ENCODE results near the gene ABO. TPM values are rescaled to one million over a fixed set of nuclear protein-coding genes. Genes with fewer than 3 reads are reported as not detected.

ABO gene
- total and polyA plus RNA-seq, 10 of the 15 experiments (the other 5 are each of a cell fraction or from before 2014, with no cell fraction given): 0.10 TPM; not detected in 9

- TF ChIP-seq E2F8 (IDR thresholded peaks at IDR 0.05; ENCODE audit: low read depth, partially characterized antibody): no peak
- no peak for TF ChIP-seq STAT3 (IDR thresholded peaks at IDR 0.05; ENCODE audit: low read depth, low read length)
- TF ChIP-seq CREB1 (IDR thresholded peaks at IDR 0.05; ENCODE audit: low read depth): no peak
- TF ChIP-seq BMI1 (IDR thresholded peaks at IDR 0.05; ENCODE audit: borderline replicate concordance): no peak
- no peak for TF ChIP-seq CBX5 (IDR thresholded peaks at IDR 0.05; ENCODE audit: low read depth)
- no peak for TF ChIP-seq NFIC (IDR thresholded peaks at IDR 0.05; ENCODE audit: low read depth, low read length)
- TF ChIP-seq, protein P1, sequence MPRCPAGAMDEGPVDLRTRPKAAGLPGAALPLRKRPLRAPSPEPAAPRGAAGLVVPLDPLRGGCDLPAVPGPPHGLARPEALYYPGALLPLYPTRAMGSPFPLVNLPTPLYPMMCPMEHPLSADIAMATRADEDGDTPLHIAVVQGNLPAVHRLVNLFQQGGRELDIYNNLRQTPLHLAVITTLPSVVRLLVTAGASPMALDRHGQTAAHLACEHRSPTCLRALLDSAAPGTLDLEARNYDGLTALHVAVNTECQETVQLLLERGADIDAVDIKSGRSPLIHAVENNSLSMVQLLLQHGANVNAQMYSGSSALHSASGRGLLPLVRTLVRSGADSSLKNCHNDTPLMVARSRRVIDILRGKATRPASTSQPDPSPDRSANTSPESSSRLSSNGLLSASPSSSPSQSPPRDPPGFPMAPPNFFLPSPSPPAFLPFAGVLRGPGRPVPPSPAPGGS (IDR thresholded peaks at IDR 0.05; ENCODE audit: borderline replicate concordance, insufficient read depth, low read depth, low read length, poor library complexity, severe bottlenecking): no peak
- TF ChIP-seq, protein P2, sequence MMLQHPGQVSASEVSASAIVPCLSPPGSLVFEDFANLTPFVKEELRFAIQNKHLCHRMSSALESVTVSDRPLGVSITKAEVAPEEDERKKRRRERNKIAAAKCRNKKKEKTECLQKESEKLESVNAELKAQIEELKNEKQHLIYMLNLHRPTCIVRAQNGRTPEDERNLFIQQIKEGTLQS (IDR thresholded peaks at IDR 0.05; ENCODE audit: borderline replicate concordance, extremely low read depth, low read depth, low read length): no peak
Measured at GRCh38 chr9:133263557-133263956, 11.4 kb downstream of the ABO start (continued).

GRCh38 chr9:133262226-133262625 is 12.8 kb downstream of the ABO start:
- Histone ChIP-seq H2AFZ (ENCODE audit: control insufficient read depth, low read depth, low read length) (no peak overlapping the region), H3K79me2 (ENCODE audit: control insufficient read depth, insufficient read depth, low read length) (no peaks in the 10 kb centered on the region), H3K4me1 (ENCODE audit: control insufficient read depth, insufficient read depth, low read length) (no peaks in the 10 kb centered on the region), H3K27ac (ENCODE audit: control insufficient read depth, insufficient read depth) (no peak overlapping the region), H3K36me3 (ENCODE audit: control insufficient read depth in 2 of 2, insufficient read depth in 2 of 2, low read length in 1 of 2) (no peaks in the 10 kb centered on the region), H4K20me1 (ENCODE audit: control insufficient read depth, insufficient read depth) (no peaks in the 10 kb centered on the region), H3K27me3 (replicated peaks in 1 of 2; ENCODE audit: control insufficient read depth in 2 of 2, insufficient read depth in 2 of 2, low read length in 1 of 2) (no peaks in the 10 kb centered on the region; a peak in 1 of 4 replicates), H3K4me3 (no peak overlapping the region), H3K4me2 (ENCODE audit: control insufficient read depth, insufficient read depth) (no peak overlapping the region), H3K9me3 (replicated peaks; ENCODE audit: control insufficient read depth, insufficient read depth, low read length) (no peaks in the 10 kb centered on the region), H3K9ac (ENCODE audit: control insufficient read depth, insufficient read depth, low read length) (no peak overlapping the region)
- CTCF ChIA-PET: no interaction called here
- ATAC-seq: no peak
- FAIRE-seq: no peak
- in situ Hi-C loops (cut with MboI): no loop called here
- DNase-seq (ENCODE audit: low read depth, low spot score): no peak
- RAD21 ChIA-PET (ENCODE audit: unreplicated experiment): no interaction called here
- WGBS (ENCODE audit: insufficient coverage, insufficient replicate concordance, low lambda C conversion rate, missing lambda C conversion rate): 35% methylated on average over 11 of the region's 11 CpGs
- POLR2A ChIA-PET: no interaction called here
- SMC1A ChIA-PET (ENCODE audit: uncharacterized antibody, unreplicated experiment): no interaction called here
- BruUV-seq (replicated peaks): no TSS peak
- intact Hi-C loops (cut with micrococcal nuclease; ENCODE audit: unreplicated experiment): no loop called here
- TF ChIP-seq POLR2A (IDR thresholded peaks at IDR 0.05; ENCODE audit: low read depth, low read length) (no peak), SREBF1 (IDR thresholded peaks at IDR 0.05; ENCODE audit: low read length) (no peak), SRF (IDR thresholded peaks at IDR 0.05; ENCODE audit: low read depth in 2 of 2, low read length in 2 of 2) (no peak), JUNB (IDR thresholded peaks at IDR 0.05) (no peak), PAX5 (IDR thresholded peaks at IDR 0.05; ENCODE audit: borderline replicate concordance, low read depth, low read length) (no peak), BACH1 (IDR thresholded peaks at IDR 0.05; ENCODE audit: borderline replicate concordance) (no peak), CHD2 (IDR thresholded peaks at IDR 0.05; ENCODE audit: borderline replicate concordance, low read depth, low read length) (no peak), ZSCAN29 (IDR thresholded peaks at IDR 0.05) (no peak), MTA2 (IDR thresholded peaks at IDR 0.05; ENCODE audit: low read depth) (no peak)
- TF ChIP-seq, protein P3, sequence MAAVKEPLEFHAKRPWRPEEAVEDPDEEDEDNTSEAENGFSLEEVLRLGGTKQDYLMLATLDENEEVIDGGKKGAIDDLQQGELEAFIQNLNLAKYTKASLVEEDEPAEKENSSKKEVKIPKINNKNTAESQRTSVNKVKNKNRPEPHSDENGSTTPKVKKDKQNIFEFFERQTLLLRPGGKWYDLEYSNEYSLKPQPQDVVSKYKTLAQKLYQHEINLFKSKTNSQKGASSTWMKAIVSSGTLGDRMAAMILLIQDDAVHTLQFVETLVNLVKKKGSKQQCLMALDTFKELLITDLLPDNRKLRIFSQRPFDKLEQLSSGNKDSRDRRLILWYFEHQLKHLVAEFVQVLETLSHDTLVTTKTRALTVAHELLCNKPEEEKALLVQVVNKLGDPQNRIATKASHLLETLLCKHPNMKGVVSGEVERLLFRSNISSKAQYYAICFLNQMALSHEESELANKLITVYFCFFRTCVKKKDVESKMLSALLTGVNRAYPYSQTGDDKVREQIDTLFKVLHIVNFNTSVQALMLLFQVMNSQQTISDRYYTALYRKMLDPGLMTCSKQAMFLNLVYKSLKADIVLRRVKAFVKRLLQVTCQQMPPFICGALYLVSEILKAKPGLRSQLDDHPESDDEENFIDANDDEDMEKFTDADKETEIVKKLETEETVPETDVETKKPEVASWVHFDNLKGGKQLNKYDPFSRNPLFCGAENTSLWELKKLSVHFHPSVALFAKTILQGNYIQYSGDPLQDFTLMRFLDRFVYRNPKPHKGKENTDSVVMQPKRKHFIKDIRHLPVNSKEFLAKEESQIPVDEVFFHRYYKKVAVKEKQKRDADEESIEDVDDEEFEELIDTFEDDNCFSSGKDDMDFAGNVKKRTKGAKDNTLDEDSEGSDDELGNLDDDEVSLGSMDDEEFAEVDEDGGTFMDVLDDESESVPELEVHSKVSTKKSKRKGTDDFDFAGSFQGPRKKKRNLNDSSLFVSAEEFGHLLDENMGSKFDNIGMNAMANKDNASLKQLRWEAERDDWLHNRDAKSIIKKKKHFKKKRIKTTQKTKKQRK (IDR thresholded peaks at IDR 0.05; ENCODE audit: low read depth, low read length): no peak

Data from GM12878 (cell line).